ENCODE data around the gene USHBP1. TPM values are rescaled to one million over a fixed set of nuclear protein-coding genes. Genes with fewer than 3 reads are reported as not detected.
A peak's percentile ranks its signal among the peaks of the same experiment; 100 is the strongest.

USHBP1 gene
- total and polyA plus RNA-seq, 12 donors, result 0.71 to 23.6 (median 5.3) TPM

GRCh38 chr19:17294051-17294891 lies 29.7 kb upstream of the USHBP1 start:
- Histone ChIP-seq H3K4me3 (no peak overlapping the region), H3K4me1 (replicated peaks in 1 of 2) (peaks cover 7 to 24% of the 10 kb centered on the region in 2 donors), H3K36me3 (replicated peaks in 1 of 2) (peaks cover 0 to 7% of the 10 kb centered on the region in 2 donors), H3K9me3 (replicated peaks in 1 of 3) (no peaks in the 10 kb centered on the region), H3K27me3 (no peaks in the 10 kb centered on the region), H3K27ac (peak overlapping the region in 1 of 5 donors; percentile 5)
- peak in 6 of 7 donors; percentile 46 to 75 (median 58) for DNase-seq
- intact Hi-C loops (cut with DNase I), result loop anchor here in 1 of 2 donors (10.0 kb wide), 1 partner anchor 91 kb away; no protein-coding TSS in a partner anchor
- 78 to 94% (median 82%) methylated on average over 8 to 48 of the region's 48 CpGs for WGBS, 4 donors
- TF ChIP-seq POLR2A (IDR thresholded peaks at IDR 0.05) (no peak), CTCF (IDR thresholded peaks at IDR 0.05) (no peak)

GRCh38 chr19:17293605-17294004 lies 29.1 kb upstream of the USHBP1 start:
- TF ChIP-seq CTCF (IDR thresholded peaks at IDR 0.05) (no peak), POLR2A (IDR thresholded peaks at IDR 0.05) (no peak)
- peaks cover 0 to 7% of the 10 kb centered on the region in 2 donors for H3K36me3 ChIP-seq (replicated peaks in 1 of 2)
- H3K4me3 ChIP-seq, result no peak overlapping the region
- no peaks in the 10 kb centered on the region for H3K27me3 ChIP-seq
- no peak for DNase-seq
- no peaks in the 10 kb centered on the region for H3K9me3 ChIP-seq (replicated peaks in 1 of 3)
- intact Hi-C loops (cut with DNase I), result loop anchor here in 1 of 2 donors (10.0 kb wide), 1 partner anchor 91 kb away; no protein-coding TSS in a partner anchor
- H3K27ac ChIP-seq, result no peak overlapping the region
- 84 to 88% (median 87%) methylated on average over 13 to 14 of the region's 14 CpGs for WGBS, 4 donors
- peaks cover 7 to 24% of the 10 kb centered on the region in 2 donors for H3K4me1 ChIP-seq (replicated peaks in 1 of 2)

- Histone ChIP-seq H3K27me3 (no peaks in the 10 kb centered on the region), H3K4me1 (replicated peaks in 1 of 2) (peaks cover 7 to 24% of the 10 kb centered on the region in 2 donors), H3K36me3 (replicated peaks in 1 of 2) (peaks cover 0 to 7% of the 10 kb centered on the region in 2 donors), H3K9me3 (replicated peaks in 1 of 3) (no peaks in the 10 kb centered on the region), H3K27ac (peak overlapping the region in 4 of 5 donors; percentile 3 to 84 (median 49)), H3K4me3 (peak overlapping the region in 2 of 4 donors; percentile 10 to 54)
- intact Hi-C loops (cut with DNase I), result loop anchor here in 1 of 2 donors (10.0 kb wide), 1 partner anchor 92 kb away; no protein-coding TSS in a partner anchor
- DNase-seq, result peak; percentile 67 to 85 (median 76)
- TF ChIP-seq CTCF (IDR thresholded peaks at IDR 0.05) (peak; percentile 13 to 89 (median 67)), POLR2A (IDR thresholded peaks at IDR 0.05) (no peak)
- WGBS, 4 donors, result 1 to 17% (median 6%) methylated on average over 10 to 46 of the region's 46 CpGs
These were observed 27.9 kb upstream of the USHBP1 start for GRCh38 chr19:17292301-17293074.

GRCh38 chr19:17289489-17289888 lies 24.9 kb upstream of the USHBP1 start:
- intact Hi-C loops (cut with DNase I), result loop anchor here (10.0 kb wide), 2 partner anchors 85 to 515 kb away; no protein-coding TSS in a partner anchor

More at GRCh38 chr19:17289489-17289888, 24.9 kb upstream of the USHBP1 start:
- Histone ChIP-seq H3K27ac (no peak overlapping the region), H3K4me1 (replicated peaks in 1 of 2) (peaks cover 0 to 16% of the 10 kb centered on the region in 2 donors), H3K27me3 (no peaks in the 10 kb centered on the region), H3K9me3 (replicated peaks in 1 of 3) (no peaks in the 10 kb centered on the region), H3K36me3 (replicated peaks in 1 of 2) (peaks cover 0 to 5% of the 10 kb centered on the region in 2 donors), H3K4me3 (no peak overlapping the region)
- 4 to 13% (median 11%) methylated on average over 13 to 22 of the region's 22 CpGs for WGBS, 4 donors
- TF ChIP-seq POLR2A (IDR thresholded peaks at IDR 0.05) (no peak), CTCF (IDR thresholded peaks at IDR 0.05) (peak in 1 of 6 experiments; percentile 14)
- peak; percentile 61 to 88 (median 85) for DNase-seq
